PFSK-1 (cell line): ENCODE results near the gene INO80E.

Experiments used
- POLR2AphosphoS5 ChIP-seq: IDR thresholded peaks from 2 replicates; pipeline ENCODE4 v1.6.1; 2012; ENCODE audit warnings: low read depth, mild to moderate bottlenecking, control low read depth, low read length, moderate library complexity
- TAF1 ChIP-seq: IDR thresholded peaks from 2 replicates; pipeline ENCODE4 v1.6.1; 2012; ENCODE audit warnings: low read length, control low read depth, borderline replicate concordance; ENCODE audit not compliant: insufficient read depth

DNA sequence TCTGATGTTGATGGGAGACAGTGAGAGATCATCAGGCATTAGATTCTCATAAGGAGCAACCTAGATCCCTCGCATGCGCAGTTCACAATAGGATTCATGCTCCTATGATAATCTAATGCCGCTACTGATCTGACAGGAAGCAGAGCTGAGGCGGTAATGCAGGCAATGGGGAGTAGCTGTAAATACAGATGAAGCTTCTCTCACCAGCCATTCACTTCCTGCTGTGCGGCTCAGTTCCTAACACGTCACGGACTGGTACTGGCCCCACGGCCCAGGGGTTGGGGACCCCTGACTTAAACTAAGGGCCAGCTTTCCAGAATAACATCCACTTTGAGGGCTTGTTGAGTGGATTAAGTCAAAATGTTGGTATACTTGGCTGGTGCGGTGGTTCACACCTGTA lies 36.7 kb upstream of the INO80E start:
- TF ChIP-seq POLR2AphosphoS5 (no peak), TAF1 (no peak)
